HG02943 (cell line): ENCODE results near the gene ZNF182.

ENCODE experiments used
- ATAC-seq: cut with Tn5 transposase; IDR thresholded peaks from one replicate; pipeline ENCODE4 v1.9.1; 2021; ENCODE audit warnings: mild to moderate bottlenecking, low read depth, moderate library complexity; ENCODE audit not compliant: unreplicated experiment

The ZNF182 gene

DNA sequence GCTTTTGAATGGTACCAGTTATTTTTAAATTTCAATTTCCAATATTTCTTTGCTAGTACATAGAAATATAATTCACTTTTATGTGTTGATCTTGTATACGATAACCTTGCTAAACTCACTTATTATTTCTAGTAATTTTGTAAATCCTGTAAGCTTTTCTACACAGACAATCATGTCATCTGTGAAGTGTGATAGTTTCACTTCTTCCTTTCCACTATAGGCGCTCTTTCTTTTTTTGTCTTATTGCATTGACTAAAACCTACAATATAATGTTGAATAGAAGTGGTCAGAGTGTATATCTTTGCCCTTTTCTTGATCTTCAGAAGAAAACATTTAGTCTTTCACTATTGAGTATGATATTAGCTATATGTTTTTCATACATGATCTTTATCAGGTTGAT is 76.6 kb downstream of the ZNF182 start:
- no peak for ATAC-seq
